A549 (cell line): ENCODE data around the gene CMIP. TPM values are rescaled to one million over a fixed set of nuclear protein-coding genes. Genes with fewer than 3 reads are reported as not detected.

Experiments
- ATAC-seq, 2 experiments: fragments of 200-7000 bp in 1 of 2; fragments of >200 bp in 1 of 2; cut with Nextera tagmentation in 1 of 2; cut with Tn5 transposase in 1 of 2; 3 replicates each; pipeline versions ENCODE4 v1.8.0 to v1.9.1; 2018 to 2020; ENCODE audit warnings: mild to moderate bottlenecking in 1 of 2, moderate library complexity in 1 of 2
- CTCF ChIA-PET: fragments of 300-600 bp; sonication (Branson Sonifier 250); formaldehyde crosslinking; extraction: SDS; loops from one replicate; lab custom pipeline; 2021; ENCODE audit warnings: antibody characterized with exemption, inconsistent platforms; lab: Yijun Ruan, JAX
- POLR2A ChIA-PET: fragments of 350-600 bp; formaldehyde crosslinking; extraction: SDS; loops from one replicate; lab custom pipeline; 2021; ENCODE audit warnings: antibody characterized with exemption, inconsistent platforms; lab: Yijun Ruan, JAX
- DNase-seq, 2 experiments: peaks; one replicate each; pipeline versions ENCODE4 v3.0.0 to v3.0.0-alpha.2; 2011 to 2016; ENCODE audit warnings: low read depth in 1 of 2, low spot score in 1 of 2
- FAIRE-seq: peaks from 2 replicates; lab custom pipeline; 2011; peaks lifted over from hg19 to GRCh38; lab: Jason Lieb, UNC
- H3K27ac ChIP-seq, 2 experiments: fragments of >200 bp; sonication (Bioruptor Twin); formaldehyde crosslinking; 3 replicates each; pipeline ENCODE4 v1.5.1; 2016 to 2017
- H3K4me1 ChIP-seq: fragments of >200 bp; sonication (Bioruptor Twin); formaldehyde crosslinking; 3 replicates; pipeline ENCODE4 v1.6.1; 2016
- H3K4me2 ChIP-seq: fragments of >200 bp; sonication (Bioruptor Twin); formaldehyde crosslinking; 3 replicates; pipeline ENCODE4 v1.6.1; 2016
- H3K4me3 ChIP-seq: fragments of >200 bp; sonication (Bioruptor Twin); formaldehyde crosslinking; 3 replicates; pipeline ENCODE4 v1.5.1; 2016
- H3K9me3 ChIP-seq: fragments of >200 bp; sonication (Bioruptor Twin); formaldehyde crosslinking; 3 replicates; pipeline ENCODE4 v1.6.1; 2016
- BHLHE40 ChIP-seq: IDR thresholded peaks from 2 replicates; pipeline ENCODE4 v1.6.1; 2012; ENCODE audit warnings: low read depth, low read length, inconsistent platforms
- EP300 ChIP-seq, 2 experiments: fragments of >200 bp; sonication (Bioruptor Twin); formaldehyde crosslinking; IDR thresholded peaks; 2 replicates in 1 of 2; 3 replicates in 1 of 2; pipeline ENCODE4 v1.6.1; 2016 to 2017
- ESRRA ChIP-seq: fragments of 150-350 bp; IDR thresholded peaks from 2 replicates; pipeline ENCODE4 v1.6.1; 2014; ENCODE audit warnings: mild to moderate bottlenecking, low read length, borderline replicate concordance
- FOSB ChIP-seq: fragments of 250-450 bp; sonication (Bioruptor Pico); IDR thresholded peaks from 2 replicates; pipeline ENCODE4 v1.5.0; 2020; ENCODE audit warnings: mild to moderate bottlenecking, moderate library complexity
- HOXB13 ChIP-seq: fragments of 250-450 bp; sonication (Bioruptor Pico); IDR thresholded peaks from 2 replicates; pipeline ENCODE4 v1.5.0; 2020; ENCODE audit warnings: low read depth, mild to moderate bottlenecking, moderate library complexity
- JUNB ChIP-seq: fragments of >200 bp; sonication (Bioruptor Twin); formaldehyde crosslinking; IDR thresholded peaks from 2 replicates; pipeline ENCODE4 v1.6.1; 2016
- KDM1A ChIP-seq: fragments of 200-600 bp; sonication (generic); IDR thresholded peaks from 2 replicates; pipeline ENCODE4 v1.6.1; 2016; ENCODE audit warnings: low read depth, mild to moderate bottlenecking
- NFE2L2 ChIP-seq: fragments of 150-350 bp; conservative IDR thresholded peaks from 2 replicates; pipeline ENCODE4 v1.6.1; 2014; ENCODE audit warnings: low read length
- NPAS2 ChIP-seq: fragments of 250-450 bp; sonication (Bioruptor Pico); IDR thresholded peaks from 2 replicates; pipeline ENCODE4 v1.8.0; 2022; ENCODE audit warnings: mild to moderate bottlenecking, moderate library complexity, borderline replicate concordance
- NR3C1 ChIP-seq: fragments of >200 bp; sonication (Bioruptor Twin); formaldehyde crosslinking; IDR thresholded peaks from 3 replicates; pipeline ENCODE4 v1.6.1; 2017
- RAD21 ChIP-seq, 2 experiments: fragments of >200 bp in 1 of 2; sonication (Bioruptor Twin) in 1 of 2; formaldehyde crosslinking in 1 of 2; IDR thresholded peaks in 1 of 2; conservative IDR thresholded peaks in 1 of 2; 2 replicates in 1 of 2; 3 replicates in 1 of 2; pipeline ENCODE4 v1.6.1; 2012 to 2018; ENCODE audit warnings: inconsistent platforms in 1 of 2
- RCOR1 ChIP-seq: fragments of 150-350 bp; IDR thresholded peaks from 2 replicates; pipeline ENCODE4 v1.6.1; 2014; ENCODE audit warnings: antibody characterized with exemption, low read length, low read depth
- SREBF2 ChIP-seq: fragments of 450-650 bp; IDR thresholded peaks from 2 replicates; pipeline ENCODE4 v1.6.1; 2014; ENCODE audit warnings: mild to moderate bottlenecking, moderate library complexity
- TFCP2L1 ChIP-seq: fragments of 250-450 bp; sonication (Bioruptor Pico); IDR thresholded peaks from 2 replicates; pipeline ENCODE4 v1.5.0; 2021; ENCODE audit warnings: mild to moderate bottlenecking
- TP53 ChIP-seq: fragments of 250-450 bp; sonication (Bioruptor Pico); IDR thresholded peaks from 2 replicates; pipeline ENCODE4 v1.5.0; 2021; ENCODE audit warnings: mild to moderate bottlenecking, moderate library complexity
- ZC3H11A ChIP-seq: fragments of 450-650 bp; IDR thresholded peaks from 2 replicates; pipeline ENCODE4 v1.6.1; 2014; ENCODE audit warnings: antibody characterized with exemption, mild to moderate bottlenecking
- ZFP36 ChIP-seq: fragments of 450-650 bp; IDR thresholded peaks from 2 replicates; pipeline ENCODE4 v1.6.1; 2014; ENCODE audit warnings: borderline replicate concordance; ENCODE audit not compliant: partially characterized antibody
- WGBS: methylation state at CpG from one replicate; pipeline ENCODE4 v1.1.6; 2017; ENCODE audit errors: missing lambda C conversion rate; 5-methylcytosine and 5-hydroxymethylcytosine counted together
- polyA plus RNA-seq, 4 experiments: library from polyadenylated mRNA; depleted of rRNA in 3 of 4; stranded (reverse); fragments of >200 nt; fragmentation: RNase III in 1 of 4; extraction: RNeasy Plus Mini Kit Qiagen cat#74134 plus additional on column Dnase treatment in 1 of 4; gene quantifications; 2 replicates in 3 of 4; 3 replicates in 1 of 4; pipeline ENCODE4 v1.2.3, GENCODE V29; 2011 to 2017
- TF ChIP-seq, protein P1 (sequence below): fragments of 250-450 bp; sonication (Bioruptor Pico); IDR thresholded peaks from 2 replicates; pipeline ENCODE4 v1.5.0; 2021; ENCODE audit warnings: mild to moderate bottlenecking, moderate library complexity, borderline replicate concordance
- TF ChIP-seq, protein P2 (sequence below): IDR thresholded peaks from 2 replicates; pipeline ENCODE4 v1.6.1; 2012
- TF ChIP-seq, protein P3 (sequence below): fragments of 150-350 bp; IDR thresholded peaks from 2 replicates; pipeline ENCODE4 v1.6.1; 2014; ENCODE audit warnings: low read depth, mild to moderate bottlenecking, low read length

The CMIP gene
- polyA plus RNA-seq, 2 of the 4 experiments (the other 2 are of a cell fraction) = 21.6 to 125 TPM

DNA sequence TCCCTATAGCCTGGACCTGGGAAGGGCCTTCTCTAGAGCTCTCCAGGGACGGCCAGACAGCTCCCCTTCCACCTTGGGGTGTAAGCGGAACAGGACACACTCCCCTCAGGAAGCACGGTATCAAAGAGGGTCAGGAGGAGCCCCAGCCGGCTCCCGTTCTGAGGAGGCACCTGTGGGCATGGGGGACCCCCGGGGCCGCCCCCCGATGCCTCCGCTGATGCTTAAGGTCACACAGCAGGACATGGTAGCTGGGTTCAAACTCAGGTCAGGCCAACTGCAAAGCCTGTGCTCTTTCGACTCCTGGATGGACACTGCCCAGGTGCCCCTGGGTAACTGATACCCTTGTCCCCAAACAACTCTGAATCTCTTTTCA lies 49.8 kb downstream of the CMIP start:
- no peaks in the 10 kb centered on the region for H3K9me3 ChIP-seq
- peak in 1 of 2 experiments; percentile 6; a peak in 3 of 6 replicates for ATAC-seq
- CTCF ChIA-PET = interaction anchor here (1.1 to 2.1 kb wide), 8 partner anchors 15 to 203 kb away, joined by 3 to 7 read pairs (median 4); no protein-coding TSS in a partner anchor
- WGBS = 75% methylated on average over 8 of the region's 10 CpGs
- POLR2A ChIA-PET = no interaction called here
- peaks cover 99% of the 10 kb centered on the region for H3K4me1 ChIP-seq
- no peak overlapping the region for H3K4me3 ChIP-seq
- peak overlapping the region; percentile 41 for H3K4me2 ChIP-seq
- FAIRE-seq = no peak
- peak overlapping the region; percentile 49 to 77 for H3K27ac ChIP-seq
- DNase-seq = no peak
- TF ChIP-seq, protein P1, sequence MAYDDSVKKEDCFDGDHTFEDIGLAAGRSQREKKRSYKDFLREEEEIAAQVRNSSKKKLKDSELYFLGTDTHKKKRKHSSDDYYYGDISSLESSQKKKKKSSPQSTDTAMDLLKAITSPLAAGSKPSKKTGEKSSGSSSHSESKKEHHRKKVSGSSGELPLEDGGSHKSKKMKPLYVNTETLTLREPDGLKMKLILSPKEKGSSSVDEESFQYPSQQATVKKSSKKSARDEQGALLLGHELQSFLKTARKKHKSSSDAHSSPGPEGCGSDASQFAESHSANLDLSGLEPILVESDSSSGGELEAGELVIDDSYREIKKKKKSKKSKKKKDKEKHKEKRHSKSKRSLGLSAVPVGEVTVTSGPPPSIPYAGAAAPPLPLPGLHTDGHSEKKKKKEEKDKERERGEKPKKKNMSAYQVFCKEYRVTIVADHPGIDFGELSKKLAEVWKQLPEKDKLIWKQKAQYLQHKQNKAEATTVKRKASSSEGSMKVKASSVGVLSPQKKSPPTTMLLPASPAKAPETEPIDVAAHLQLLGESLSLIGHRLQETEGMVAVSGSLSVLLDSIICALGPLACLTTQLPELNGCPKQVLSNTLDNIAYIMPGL (CRISPR knock-in tag) = no peak
- TF ChIP-seq, protein P2, sequence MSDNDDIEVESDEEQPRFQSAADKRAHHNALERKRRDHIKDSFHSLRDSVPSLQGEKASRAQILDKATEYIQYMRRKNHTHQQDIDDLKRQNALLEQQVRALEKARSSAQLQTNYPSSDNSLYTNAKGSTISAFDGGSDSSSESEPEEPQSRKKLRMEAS = no peak
- TF ChIP-seq RAD21 (conservative IDR thresholded peaks at IDR 0.05 in 1 of 2, IDR thresholded peaks at IDR 0.05 in 1 of 2) (no peak), SREBF2 (no peak), NFE2L2 (no peak), HOXB13 (CRISPR knock-in tag) (no peak), ZC3H11A (no peak), NPAS2 (CRISPR knock-in tag) (no peak), ESRRA (no peak), TFCP2L1 (CRISPR knock-in tag) (no peak)
- TF ChIP-seq, all 56 proteins: peak for 0

DNA sequence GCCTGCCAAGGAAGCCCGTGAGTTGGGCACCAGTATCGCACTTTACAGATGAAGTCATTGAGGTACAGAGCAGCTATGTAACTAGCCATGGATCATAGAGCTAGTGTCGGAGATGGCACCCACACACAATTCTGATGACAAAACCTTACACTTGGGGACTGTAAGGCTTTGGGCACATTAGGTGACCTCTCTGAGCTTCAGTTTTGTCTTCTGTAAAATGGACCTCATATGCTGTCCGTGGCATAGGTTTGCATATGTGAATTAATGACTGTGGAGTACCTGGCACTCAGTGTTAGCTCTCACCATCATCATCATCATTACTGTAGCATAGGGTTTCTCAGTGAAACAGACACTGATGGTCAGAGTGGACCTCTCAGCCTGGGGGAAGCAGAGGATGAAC lies 50.3 kb downstream of the CMIP start:
- TF ChIP-seq KDM1A (no peak), EP300 (IDR thresholded peaks at IDR 0.05) (no peak), JUNB (no peak), BHLHE40 (no peak), NR3C1 (no peak), FOSB (CRISPR knock-in tag) (no peak), TFCP2L1 (CRISPR knock-in tag) (no peak), SREBF2 (no peak), TP53 (CRISPR knock-in tag) (no peak)
- TF ChIP-seq, protein P3, sequence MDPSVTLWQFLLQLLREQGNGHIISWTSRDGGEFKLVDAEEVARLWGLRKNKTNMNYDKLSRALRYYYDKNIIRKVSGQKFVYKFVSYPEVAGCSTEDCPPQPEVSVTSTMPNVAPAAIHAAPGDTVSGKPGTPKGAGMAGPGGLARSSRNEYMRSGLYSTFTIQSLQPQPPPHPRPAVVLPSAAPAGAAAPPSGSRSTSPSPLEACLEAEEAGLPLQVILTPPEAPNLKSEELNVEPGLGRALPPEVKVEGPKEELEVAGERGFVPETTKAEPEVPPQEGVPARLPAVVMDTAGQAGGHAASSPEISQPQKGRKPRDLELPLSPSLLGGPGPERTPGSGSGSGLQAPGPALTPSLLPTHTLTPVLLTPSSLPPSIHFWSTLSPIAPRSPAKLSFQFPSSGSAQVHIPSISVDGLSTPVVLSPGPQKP = no peak
- TF ChIP-seq, all 56 proteins: peak for 0

DNA sequence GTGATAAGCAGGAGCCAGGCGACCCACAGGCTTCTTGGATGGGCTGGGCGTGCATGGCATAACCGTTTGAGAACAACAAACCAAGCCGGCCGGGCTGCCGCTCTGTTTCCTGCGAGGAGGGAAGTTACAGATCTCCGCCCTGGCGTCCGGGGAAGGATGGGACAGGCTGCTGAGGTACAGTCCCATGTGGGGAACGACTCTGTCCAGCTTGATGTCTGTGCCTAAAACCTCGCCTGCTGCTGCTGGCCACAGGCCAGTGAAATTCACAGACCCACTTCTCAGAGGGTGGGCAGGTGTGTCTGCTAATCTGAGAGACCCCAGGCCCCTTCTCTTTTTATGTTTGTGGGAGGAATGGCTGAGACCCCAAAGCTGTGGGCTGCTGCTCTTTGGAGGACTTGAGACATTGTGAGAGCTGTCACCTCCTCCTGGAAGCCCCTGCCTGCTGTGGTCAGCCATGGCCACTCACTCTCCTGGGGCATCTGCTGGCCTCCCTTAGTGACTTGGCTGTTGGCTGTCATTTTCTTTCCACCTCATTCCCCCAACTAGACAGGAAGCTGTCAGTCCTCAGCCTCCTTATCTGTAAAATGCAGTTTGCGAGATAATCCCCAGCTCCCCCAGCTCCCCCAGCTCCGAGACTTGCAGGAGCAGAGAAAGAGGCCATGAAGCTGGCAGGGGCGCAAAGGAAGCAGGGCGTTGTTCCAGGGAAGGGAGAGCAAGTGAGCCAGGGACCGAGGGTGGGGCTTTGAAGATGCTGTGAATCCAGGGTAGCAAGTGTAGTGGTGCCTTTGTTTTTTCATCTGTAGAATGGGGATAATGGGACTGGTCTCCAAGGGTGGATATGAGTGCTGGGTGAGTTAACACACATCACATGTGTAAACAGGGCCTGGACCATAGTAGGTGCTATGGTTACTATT lies 51.0 kb downstream of the CMIP start:
- H3K27ac ChIP-seq = peak overlapping the region in 1 of 2 experiments; percentile 77; a peak in 3 of 6 replicates
- TF ChIP-seq ZFP36 (peak; percentile 7), RCOR1 (no peak), JUNB (no peak)
- CTCF ChIA-PET = interaction anchor here (0.9 to 1.9 kb wide), 6 partner anchors 14 to 202 kb away, joined by 3 to 6 read pairs (median 4); no protein-coding TSS in a partner anchor
- H3K9me3 ChIP-seq = no peaks in the 10 kb centered on the region
- H3K4me1 ChIP-seq = peaks cover 98% of the 10 kb centered on the region
- DNase-seq = no peak
- 0 out of 3 replicates have a peak overlapping the region, but pooled peaks have one; percentile 8 for H3K4me2 ChIP-seq
- POLR2A ChIA-PET = no interaction called here
- FAIRE-seq = no peak
- no peak for ATAC-seq
- WGBS = 84% methylated on average over 17 of the region's 17 CpGs
- H3K4me3 ChIP-seq = no peak overlapping the region

More for the DNA sequence above, 50.3 kb downstream of the CMIP start:
- FAIRE-seq (no peak), DNase-seq (no peak), ATAC-seq (no peak)
- Histone ChIP-seq H3K27ac (peak overlapping the region in 1 of 2 experiments; percentile 77; a peak in 3 of 6 replicates), H3K4me1 (peaks cover 99% of the 10 kb centered on the region), H3K4me2 (no peak overlapping the region), H3K9me3 (no peaks in the 10 kb centered on the region), H3K4me3 (no peak overlapping the region)
- 98% methylated on average over 4 of the region's 4 CpGs for WGBS
- CTCF ChIA-PET = interaction anchor here (0.9 to 1.9 kb wide), 7 partner anchors 15 to 203 kb away, joined by 3 to 6 read pairs (median 3); no protein-coding TSS in a partner anchor
- POLR2A ChIA-PET = no interaction called here
